Activated naive CD4-positive, alpha-beta T cell treated with anti-CD3 and anti-CD28 coated beads, Interleukin-2, amount 50 U/mL, for 16 hours (primary cell): Measurements from ENCODE around the gene VPS4A.
"Not testable (repeated sequence)": the region's sequence is repeated elsewhere in the genome, so short reads cannot be mapped to it uniquely, and the experiment has no call there.

Source experiments
- DNase-seq: peaks from one replicate; pipeline ENCODE4 v3.0.0-alpha.2; 2020

The VPS4A gene

GRCh38 chr16:69328854-69329316, 17.7 kb downstream of the VPS4A start:
- DNase-seq, result no peak

- DNase-seq, result peak; percentile 68
These were observed 18.5 kb downstream of the VPS4A start for GRCh38 chr16:69329369-69330285.

GRCh38 chr16:69330286-69331109, 19.3 kb downstream of the VPS4A start, which contains the start of gene PDF:
TSS of gene PDF (minus strand) at chr16:69330588. CDS start at chr16:69330570, 18 bp downstream.
- DNase-seq, result peak; percentile 83

- no peak for DNase-seq
These were observed 23.5 kb downstream of the VPS4A start for GRCh38 chr16:69334696-69335095.

- no peak for DNase-seq
These were observed 27.6 kb downstream of the VPS4A start for GRCh38 chr16:69338557-69339288.

GRCh38 chr16:69339289-69340094, 28.3 kb downstream of the VPS4A start, which contains the start of the genes COG8 and NIP7:
TSS of gene COG8 (minus strand) at chr16:69339564. CDS start at chr16:69339552, 12 bp downstream.
TSS of gene NIP7 (plus strand) at chr16:69339772. CDS start at chr16:69339830, 58 bp downstream.
- DNase-seq, result peak; percentile 90

- DNase-seq, result no peak
These were observed 29.0 kb downstream of the VPS4A start for GRCh38 chr16:69340095-69340644.

GRCh38 chr16:69344171-69344570, 33.0 kb downstream of the VPS4A start:
- no peak for DNase-seq

- DNase-seq, result no peak
These were observed 34.8 kb downstream of the VPS4A start for GRCh38 chr16:69345923-69346322.

- no peak for DNase-seq
These were observed 35.5 kb downstream of the VPS4A start for GRCh38 chr16:69346683-69347082.

GRCh38 chr16:69348222-69348621, 37.1 kb downstream of the VPS4A start:
- DNase-seq, result no peak

GRCh38 chr16:69349536-69349935, 38.4 kb downstream of the VPS4A start:
- DNase-seq, result no peak

GRCh38 chr16:69350536-69351133, 39.5 kb downstream of the VPS4A start:
- no peak for DNase-seq

- no peak for DNase-seq
These were observed 40.3 kb downstream of the VPS4A start, which contains the start of gene TMED6 for GRCh38 chr16:69351309-69352027. TSS of gene TMED6 (minus strand) at chr16:69351786. CDS start at chr16:69351753, 33 bp downstream.

- DNase-seq, result not testable (repeated sequence)
These were observed 48.9 kb downstream of the VPS4A start for GRCh38 chr16:69360070-69360469.

- DNase-seq, result no peak
These were observed 52.1 kb downstream of the VPS4A start for GRCh38 chr16:69363281-69363717.

GRCh38 chr16:69364088-69364487, 52.9 kb downstream of the VPS4A start:
- DNase-seq, result no peak

GRCh38 chr16:69365901-69366300, 54.8 kb downstream of the VPS4A start:
- no peak for DNase-seq

- no peak for DNase-seq
These were observed 55.3 kb downstream of the VPS4A start for GRCh38 chr16:69366431-69366830.

GRCh38 chr16:69367980-69368379, 56.8 kb downstream of the VPS4A start:
- DNase-seq, result no peak
